Lower leg skin (tissue), 3 donors: Measurements from ENCODE around the gene NTSR1.

ENCODE experiments used
- POLR2A ChIP-seq, 2 donors: fragments of 450-650 bp; IDR thresholded peaks; one replicate each; pipeline ENCODE4 v1.6.1; 2016 to 2017; ENCODE audit warnings: antibody characterized with exemption in 2 of 2, mild to moderate bottlenecking in 1 of 2, moderate library complexity in 1 of 2
- TF ChIP-seq, protein P1 (sequence below), 3 donors: fragments of 450-650 bp; IDR thresholded peaks; one replicate each; pipeline ENCODE4 v1.5.1; 2016; ENCODE audit warnings: antibody characterized with exemption in 3 of 3, mild to moderate bottlenecking in 3 of 3, moderate library complexity in 2 of 3

DNA sequence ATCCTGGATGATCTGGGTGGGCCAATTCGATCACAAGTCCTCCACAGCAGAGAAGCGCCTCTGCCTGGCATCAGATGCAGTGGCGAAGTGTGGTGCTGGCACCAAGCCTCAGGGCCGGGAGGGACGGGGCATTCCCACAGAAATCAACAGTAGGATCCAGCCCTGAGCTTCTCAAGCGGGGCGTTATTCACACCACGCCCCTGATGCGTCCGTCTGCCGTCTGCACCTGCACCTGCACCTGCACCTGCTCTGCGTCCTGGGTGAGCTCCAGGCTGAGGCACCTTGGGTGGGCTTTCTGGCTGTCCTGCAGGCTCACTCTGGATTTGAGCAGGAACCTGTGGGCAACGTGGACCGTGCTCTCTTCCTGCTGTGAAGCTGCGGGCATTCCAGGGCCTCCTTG, 13.8 kb upstream of the NTSR1 start:
- TF ChIP-seq, protein P1, sequence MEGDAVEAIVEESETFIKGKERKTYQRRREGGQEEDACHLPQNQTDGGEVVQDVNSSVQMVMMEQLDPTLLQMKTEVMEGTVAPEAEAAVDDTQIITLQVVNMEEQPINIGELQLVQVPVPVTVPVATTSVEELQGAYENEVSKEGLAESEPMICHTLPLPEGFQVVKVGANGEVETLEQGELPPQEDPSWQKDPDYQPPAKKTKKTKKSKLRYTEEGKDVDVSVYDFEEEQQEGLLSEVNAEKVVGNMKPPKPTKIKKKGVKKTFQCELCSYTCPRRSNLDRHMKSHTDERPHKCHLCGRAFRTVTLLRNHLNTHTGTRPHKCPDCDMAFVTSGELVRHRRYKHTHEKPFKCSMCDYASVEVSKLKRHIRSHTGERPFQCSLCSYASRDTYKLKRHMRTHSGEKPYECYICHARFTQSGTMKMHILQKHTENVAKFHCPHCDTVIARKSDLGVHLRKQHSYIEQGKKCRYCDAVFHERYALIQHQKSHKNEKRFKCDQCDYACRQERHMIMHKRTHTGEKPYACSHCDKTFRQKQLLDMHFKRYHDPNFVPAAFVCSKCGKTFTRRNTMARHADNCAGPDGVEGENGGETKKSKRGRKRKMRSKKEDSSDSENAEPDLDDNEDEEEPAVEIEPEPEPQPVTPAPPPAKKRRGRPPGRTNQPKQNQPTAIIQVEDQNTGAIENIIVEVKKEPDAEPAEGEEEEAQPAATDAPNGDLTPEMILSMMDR (IDR thresholded peaks at IDR 0.05) = no peak
- TF ChIP-seq POLR2A (IDR thresholded peaks at IDR 0.05) = no peak
